Progenitor cell of endocrine pancreas (in vitro differentiated cells): ENCODE measurements around the gene DDX23. TPM values are rescaled to one million over a fixed set of nuclear protein-coding genes. Genes with fewer than 3 reads are reported as not detected.

Source experiments
- DNase-seq: peaks from one replicate; pipeline ENCODE4 v3.0.0; 2021; ENCODE audit warnings: low spot score; ENCODE audit not compliant: unreplicated experiment
- H3K27ac Mint-ChIP-seq: 2 replicates; pipeline ENCODE4 v1.8.0; 2021; ENCODE audit warnings: mild to moderate bottlenecking, moderate library complexity, mixed read lengths
- H3K27me3 Mint-ChIP-seq: 2 replicates; pipeline ENCODE4 v1.8.0; 2021; ENCODE audit warnings: mixed read lengths
- H3K36me3 Mint-ChIP-seq: 2 replicates; pipeline ENCODE4 v1.8.0; 2022; ENCODE audit warnings: mixed read lengths; ENCODE audit not compliant: insufficient read depth
- H3K4me1 Mint-ChIP-seq: 2 replicates; pipeline ENCODE4 v1.8.0; 2021; ENCODE audit warnings: low read depth, mixed read lengths
- H3K4me3 Mint-ChIP-seq: 2 replicates; pipeline ENCODE4 v1.8.0; 2021; ENCODE audit warnings: low read depth, mild to moderate bottlenecking, moderate library complexity, mixed read lengths
- H3K9me3 Mint-ChIP-seq: 2 replicates; pipeline ENCODE4 v1.8.0; 2021; ENCODE audit warnings: low read depth, mixed read lengths
- CTCF ChIP-seq: fragments of 200-600 bp; sonication (generic); IDR thresholded peaks from one replicate; pipeline ENCODE4 v1.5.0; 2021; ENCODE audit warnings: antibody characterized with exemption, mild to moderate bottlenecking; ENCODE audit not compliant: unreplicated experiment
- long read RNA-seq: library from polyadenylated mRNA; unstranded; transcript quantifications from one replicate; pipeline ENCODE4 v2.0.0, GENCODE V29; 2020
- total RNA-seq: library from RNA; stranded (reverse); gene quantifications from 2 replicates; pipeline ENCODE4 v1.2.1, GENCODE V29; 2021

Gene DDX23
- 116 and 129 TPM in 2 replicates for total RNA-seq
- long read RNA-seq, transcript DDX23-201 (17 exons, 3,248 nt) = major isoform, 161 of 282 reads
- long read RNA-seq, partial matches to known transcripts = 89 of 282 reads
- long read RNA-seq, other reads (novel, unspliced or antisense) = 32 of 282 reads

- H3K4me1 Mint-ChIP-seq = peaks cover 20% of the 10 kb centered on the region
- peak within 1 kb of the TSS; percentile 97 for H3K4me3 Mint-ChIP-seq
- H3K9me3 Mint-ChIP-seq = no peaks in the 10 kb centered on the region
- peak; percentile 84 for DNase-seq
- no peaks in the 10 kb centered on the region for H3K36me3 Mint-ChIP-seq
- TF ChIP-seq CTCF = no peak
- H3K27me3 Mint-ChIP-seq = no peaks in the 10 kb centered on the region
- peak within 1 kb of the TSS; percentile 96 for H3K27ac Mint-ChIP-seq
Measured at GRCh38 chr12:48851883-48852733, at the start of gene DDX23. DDX23 (minus strand) TSS chr12:48852163; CDS start chr12:48845782, 6,381 bp downstream.

DNA sequence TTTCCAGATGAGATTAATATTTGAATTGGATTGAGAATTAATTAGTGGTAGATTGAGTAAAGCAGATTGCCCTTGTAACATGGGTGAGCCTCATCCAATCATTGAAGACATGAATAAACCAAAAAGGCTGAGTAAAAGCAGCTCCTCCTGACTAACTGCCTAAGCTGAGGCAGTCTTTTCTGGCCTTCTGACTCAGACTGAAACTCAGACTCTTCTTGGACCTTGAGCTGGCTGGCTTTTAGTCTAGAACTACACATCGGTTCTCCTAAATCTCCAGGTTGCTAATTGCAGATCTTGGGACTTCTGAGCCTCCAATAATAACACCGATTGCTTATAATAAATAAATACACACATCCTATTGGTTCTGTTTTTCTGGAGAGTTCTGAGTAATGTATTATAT lies 49.3 kb upstream of the DDX23 start:
- H3K4me3 Mint-ChIP-seq = no peak overlapping the region
- DNase-seq = no peak
- TF ChIP-seq CTCF = no peak
- no peak overlapping the region for H3K27ac Mint-ChIP-seq
- peaks cover 7% of the 10 kb centered on the region for H3K4me1 Mint-ChIP-seq
- peaks cover 4% of the 10 kb centered on the region for H3K27me3 Mint-ChIP-seq
- no peaks in the 10 kb centered on the region for H3K9me3 Mint-ChIP-seq
- H3K36me3 Mint-ChIP-seq = no peaks in the 10 kb centered on the region

DNA sequence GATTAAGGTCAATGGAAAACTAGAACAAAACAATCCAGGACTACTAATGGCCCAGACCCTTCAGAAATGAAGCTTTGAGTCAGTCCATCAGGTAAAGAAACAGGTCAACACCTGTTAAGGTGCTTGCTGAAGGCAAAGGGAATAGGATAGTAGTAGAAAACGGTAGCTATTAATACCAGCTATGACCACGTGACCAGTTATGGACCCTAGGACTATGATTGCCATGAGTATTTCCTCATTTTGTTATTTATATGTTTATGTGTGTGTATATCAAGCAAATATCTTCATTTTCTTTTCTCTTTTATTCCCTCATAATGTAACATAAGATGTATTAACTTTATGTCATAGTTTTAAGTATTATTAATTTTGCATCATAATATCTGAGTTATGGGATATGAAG lies 47.7 kb upstream of the DDX23 start:
- H3K4me1 Mint-ChIP-seq = peaks cover 5% of the 10 kb centered on the region
- TF ChIP-seq CTCF = no peak
- no peak for DNase-seq
- no peak overlapping the region for H3K27ac Mint-ChIP-seq
- H3K4me3 Mint-ChIP-seq = no peak overlapping the region
- no peaks in the 10 kb centered on the region for H3K9me3 Mint-ChIP-seq
- no peaks in the 10 kb centered on the region for H3K36me3 Mint-ChIP-seq
- peaks cover 4% of the 10 kb centered on the region for H3K27me3 Mint-ChIP-seq

GRCh38 chr12:48894271-48894670 lies 42.3 kb upstream of the DDX23 start:
- H3K9me3 Mint-ChIP-seq = no peaks in the 10 kb centered on the region
- H3K4me1 Mint-ChIP-seq = peaks cover 5% of the 10 kb centered on the region
- TF ChIP-seq CTCF = no peak
- H3K27ac Mint-ChIP-seq = no peak overlapping the region
- H3K4me3 Mint-ChIP-seq = no peak overlapping the region
- no peak for DNase-seq
- H3K36me3 Mint-ChIP-seq = no peaks in the 10 kb centered on the region
- H3K27me3 Mint-ChIP-seq = peaks cover 4% of the 10 kb centered on the region

GRCh38 chr12:48890657-48891418 lies 38.9 kb upstream of the DDX23 start:
- Mint-ChIP-seq H3K36me3 (no peaks in the 10 kb centered on the region), H3K9me3 (no peaks in the 10 kb centered on the region), H3K4me3 (peak overlapping the region; percentile 49), H3K27me3 (no peaks in the 10 kb centered on the region), H3K27ac (peak overlapping the region; percentile 62), H3K4me1 (peaks cover 7% of the 10 kb centered on the region)
- TF ChIP-seq CTCF = peak; percentile 96
- peak; percentile 87 for DNase-seq
